ENCODE data around the gene MACROD2.

Gene MACROD2

GRCh38 chr20:14996883-14997672 lies 1001.8 kb downstream of the MACROD2 start:
- no peak for TF ChIP-seq SIN3A (IDR thresholded peaks at IDR 0.05; ENCODE audit: borderline replicate concordance, insufficient read depth, low read length)
- no peak for TF ChIP-seq REST (IDR thresholded peaks at IDR 0.05; ENCODE audit: insufficient read depth in 1 of 2, low read depth in 2 of 2, low read length in 2 of 2)
- TF ChIP-seq POLR2AphosphoS5 (IDR thresholded peaks at IDR 0.05; ENCODE audit: low read depth, low read length): no peak
- no peak for TF ChIP-seq FOXP2 (optimal IDR thresholded peaks at IDR 0.05; ENCODE audit: borderline replicate concordance, extremely low read depth, extremely low read length, insufficient read depth)
- TF ChIP-seq TAF1 (IDR thresholded peaks at IDR 0.05; ENCODE audit: borderline replicate concordance, insufficient read depth, low read length): no peak

- no peak for TF ChIP-seq REST (IDR thresholded peaks at IDR 0.05; ENCODE audit: insufficient read depth in 1 of 2, low read depth in 2 of 2, low read length in 2 of 2)
- TF ChIP-seq TAF1 (IDR thresholded peaks at IDR 0.05; ENCODE audit: borderline replicate concordance, insufficient read depth, low read length): no peak
- TF ChIP-seq FOXP2 (optimal IDR thresholded peaks at IDR 0.05; ENCODE audit: borderline replicate concordance, extremely low read depth, extremely low read length, insufficient read depth): no peak
- no peak for TF ChIP-seq POLR2AphosphoS5 (IDR thresholded peaks at IDR 0.05; ENCODE audit: low read depth, low read length)
Measured at GRCh38 chr20:14997791-14998190, 1002.5 kb downstream of the MACROD2 start.

- TF ChIP-seq POLR2AphosphoS5 (IDR thresholded peaks at IDR 0.05; ENCODE audit: low read depth, low read length): no peak
- TF ChIP-seq REST (IDR thresholded peaks at IDR 0.05; ENCODE audit: insufficient read depth in 1 of 2, low read depth in 2 of 2, low read length in 2 of 2): no peak
Measured at GRCh38 chr20:15005300-15005986, 1010.1 kb downstream of the MACROD2 start.

- TF ChIP-seq TAF1 (IDR thresholded peaks at IDR 0.05; ENCODE audit: borderline replicate concordance, insufficient read depth, low read length): no peak
- no peak for TF ChIP-seq REST (IDR thresholded peaks at IDR 0.05; ENCODE audit: insufficient read depth in 1 of 2, low read depth in 2 of 2, low read length in 2 of 2)
- no peak for TF ChIP-seq FOXP2 (optimal IDR thresholded peaks at IDR 0.05; ENCODE audit: borderline replicate concordance, extremely low read depth, extremely low read length, insufficient read depth)
- no peak for TF ChIP-seq POLR2AphosphoS5 (IDR thresholded peaks at IDR 0.05; ENCODE audit: low read depth, low read length)
- TF ChIP-seq SIN3A (IDR thresholded peaks at IDR 0.05; ENCODE audit: borderline replicate concordance, insufficient read depth, low read length): no peak
Measured at GRCh38 chr20:15011631-15012030, 1016.3 kb downstream of the MACROD2 start.
